HG03354 (cell line): ENCODE results near the gene ABLIM2.

Experiments used
- ATAC-seq: cut with Tn5 transposase; IDR thresholded peaks from one replicate; pipeline ENCODE4 v1.9.1; 2021; ENCODE audit warnings: mild to moderate bottlenecking; ENCODE audit not compliant: unreplicated experiment, poor library complexity, severe bottlenecking

Gene ABLIM2

DNA sequence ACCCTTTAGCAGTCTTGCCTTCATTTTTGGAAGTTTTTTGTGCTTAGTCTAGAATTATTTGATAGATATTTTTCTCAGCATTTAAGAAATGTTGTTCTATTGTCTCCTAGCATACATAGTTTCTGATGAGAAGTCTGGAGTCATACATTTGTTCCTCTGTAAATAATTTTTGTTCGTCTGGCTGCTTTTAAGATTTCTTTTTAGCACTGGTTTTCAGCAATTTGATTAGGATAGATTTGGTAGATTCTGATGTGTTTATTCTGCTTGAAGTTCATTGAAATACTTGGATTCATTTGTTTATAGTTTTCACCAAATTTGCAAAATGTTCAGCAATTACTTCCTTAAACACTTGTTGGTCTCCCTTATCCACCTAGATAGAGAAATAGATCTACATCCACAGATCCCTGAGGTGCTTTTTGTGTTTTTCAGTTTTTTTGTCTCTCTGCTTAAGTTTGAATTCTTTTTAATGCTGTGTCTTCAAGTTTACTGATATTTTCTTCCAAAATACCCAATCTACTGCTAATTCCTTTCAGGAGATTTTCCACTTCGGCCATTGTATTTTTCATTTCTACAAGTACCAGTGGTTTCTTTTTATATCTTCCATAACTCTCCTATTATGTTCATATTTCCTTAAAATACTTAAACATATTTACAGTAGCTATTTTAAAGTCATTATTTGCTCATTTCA lies 64.9 kb downstream of the ABLIM2 start:
- no peak for ATAC-seq

DNA sequence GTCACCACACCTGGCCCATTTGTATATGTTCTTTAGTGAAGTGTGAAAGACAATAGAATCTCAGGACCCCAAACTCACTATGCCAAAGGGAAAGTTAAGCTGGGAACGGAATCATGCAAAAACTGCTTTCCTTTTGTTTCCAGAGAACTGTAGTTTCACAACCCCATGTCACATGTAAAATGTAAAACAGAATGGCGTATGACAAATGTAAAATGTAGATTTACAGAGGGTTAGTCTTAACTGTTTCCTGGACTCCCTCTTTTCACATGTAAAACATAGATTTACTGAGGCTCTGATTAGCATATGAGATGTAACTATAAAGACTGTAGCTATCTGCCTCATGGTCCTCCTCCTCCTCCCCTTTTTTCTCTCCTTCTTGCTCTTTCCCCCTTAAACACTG lies 66.3 kb downstream of the ABLIM2 start:
- no peak for ATAC-seq

DNA sequence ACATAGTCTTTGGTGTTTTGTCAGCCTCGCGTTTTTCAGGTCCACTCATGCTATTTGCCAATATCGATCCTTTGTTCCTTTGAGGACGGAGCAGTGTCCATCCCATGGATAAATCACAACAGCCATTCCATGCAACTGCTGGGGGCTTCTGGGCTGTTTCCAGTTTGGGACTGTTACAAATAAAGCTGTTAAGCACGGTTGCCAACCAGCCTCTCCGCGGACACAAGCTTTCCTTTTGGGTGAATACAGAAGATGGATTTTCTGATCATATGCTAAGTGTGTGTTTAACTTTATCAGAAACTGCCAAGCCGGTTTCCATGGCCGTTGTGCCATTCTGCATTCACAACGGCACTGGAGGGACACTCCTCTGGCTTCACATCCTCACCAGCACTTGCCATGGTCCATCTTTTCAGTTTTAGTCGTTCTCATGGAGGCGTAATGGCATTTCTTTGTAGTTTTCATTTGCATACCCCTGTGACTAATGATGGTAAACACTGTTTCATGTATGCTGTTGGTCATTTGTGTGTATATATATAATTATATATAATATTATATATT lies 67.8 kb downstream of the ABLIM2 start:
- ATAC-seq, result no peak

DNA sequence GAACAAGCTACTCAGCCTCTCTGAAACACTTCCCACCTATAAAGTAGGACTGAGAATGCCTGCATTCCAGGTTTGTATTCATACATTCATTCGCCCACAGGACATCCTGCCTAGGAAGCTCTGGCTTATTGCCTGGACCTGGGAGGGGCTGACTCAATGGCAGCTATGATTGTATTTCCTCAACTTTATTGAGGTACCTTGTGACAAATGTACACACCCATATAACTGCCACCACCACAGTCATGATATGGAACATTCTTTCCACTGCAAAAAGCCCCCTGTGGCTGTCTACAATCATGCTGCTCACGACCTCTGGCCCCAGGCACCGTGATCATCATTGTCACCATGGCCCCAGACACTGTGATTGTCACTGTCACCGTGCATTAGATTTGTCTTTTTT lies 68.3 kb downstream of the ABLIM2 start:
- ATAC-seq, result no peak

DNA sequence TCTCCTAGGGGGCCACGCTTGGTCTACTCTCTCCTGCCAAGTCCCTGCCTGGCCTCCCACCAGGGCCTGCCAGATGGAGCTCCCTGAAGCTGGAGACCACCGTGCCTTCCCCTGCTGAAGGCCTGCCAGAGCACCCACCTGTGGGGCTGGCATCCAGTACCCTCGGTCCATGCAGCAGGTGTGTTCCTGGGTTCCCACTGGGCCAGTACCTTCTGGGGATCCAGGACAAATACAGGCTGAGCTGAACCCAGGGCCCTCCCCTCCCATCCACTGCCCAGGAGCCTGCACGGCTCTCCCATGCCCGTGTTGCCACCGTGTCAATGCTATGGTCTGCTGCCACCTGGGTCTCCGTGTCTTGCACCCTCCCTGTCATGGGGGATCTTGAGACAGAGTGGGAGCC lies 68.8 kb downstream of the ABLIM2 start:
- no peak for ATAC-seq

DNA sequence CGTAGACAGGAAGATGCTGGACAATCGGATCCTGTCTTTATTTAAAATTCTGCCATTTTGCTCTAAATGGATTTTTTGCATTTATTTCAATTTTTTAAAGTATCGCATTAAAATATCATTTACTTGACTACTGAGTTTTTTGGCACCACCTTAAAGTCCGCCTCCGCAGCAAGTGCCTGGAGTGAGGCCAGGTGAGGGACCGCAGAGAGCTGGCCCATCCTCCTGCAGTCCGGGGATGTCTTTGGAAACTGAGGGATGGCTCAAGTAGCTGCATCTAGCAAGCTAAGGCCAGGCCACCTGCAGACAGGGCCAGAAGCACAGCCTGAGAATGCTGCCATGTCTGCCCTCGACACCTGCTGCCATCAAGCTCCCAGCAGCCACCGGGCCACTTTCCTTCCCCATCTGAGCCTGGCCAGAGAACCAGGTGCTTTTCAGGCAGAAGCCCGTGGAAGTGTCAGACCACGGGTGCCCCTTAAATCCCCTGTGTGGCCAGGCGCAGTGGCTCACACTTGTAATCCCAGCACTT lies 69.6 kb downstream of the ABLIM2 start:
- ATAC-seq, result no peak

DNA sequence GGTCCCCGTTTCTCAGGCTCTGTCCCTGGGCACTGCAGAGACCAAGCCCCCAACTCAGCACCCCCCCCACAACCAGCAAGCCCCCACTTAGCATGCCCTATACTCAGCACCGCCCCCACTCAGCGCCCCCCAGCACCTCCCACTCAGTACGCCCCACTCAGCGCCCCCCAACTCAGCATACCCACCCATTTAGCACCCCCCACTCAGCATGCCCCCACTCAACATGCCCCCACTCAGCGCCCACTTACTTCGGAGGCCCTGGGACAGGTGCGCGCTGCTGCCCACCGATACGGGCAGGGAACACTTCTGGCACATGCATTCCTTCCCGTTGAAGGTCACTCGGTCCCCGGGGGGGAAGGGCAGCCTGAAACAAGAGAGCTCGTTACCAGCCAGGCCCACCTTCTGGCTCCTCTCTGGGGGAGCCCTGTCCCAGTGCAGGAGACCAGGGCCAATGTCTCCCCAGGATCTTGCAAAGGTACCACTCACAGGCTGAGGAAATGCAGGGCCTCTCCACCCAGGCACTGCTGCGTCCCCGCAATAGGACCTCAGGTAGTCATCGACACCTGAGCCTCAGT lies 70.6 kb downstream of the ABLIM2 start:
- no peak for ATAC-seq

DNA sequence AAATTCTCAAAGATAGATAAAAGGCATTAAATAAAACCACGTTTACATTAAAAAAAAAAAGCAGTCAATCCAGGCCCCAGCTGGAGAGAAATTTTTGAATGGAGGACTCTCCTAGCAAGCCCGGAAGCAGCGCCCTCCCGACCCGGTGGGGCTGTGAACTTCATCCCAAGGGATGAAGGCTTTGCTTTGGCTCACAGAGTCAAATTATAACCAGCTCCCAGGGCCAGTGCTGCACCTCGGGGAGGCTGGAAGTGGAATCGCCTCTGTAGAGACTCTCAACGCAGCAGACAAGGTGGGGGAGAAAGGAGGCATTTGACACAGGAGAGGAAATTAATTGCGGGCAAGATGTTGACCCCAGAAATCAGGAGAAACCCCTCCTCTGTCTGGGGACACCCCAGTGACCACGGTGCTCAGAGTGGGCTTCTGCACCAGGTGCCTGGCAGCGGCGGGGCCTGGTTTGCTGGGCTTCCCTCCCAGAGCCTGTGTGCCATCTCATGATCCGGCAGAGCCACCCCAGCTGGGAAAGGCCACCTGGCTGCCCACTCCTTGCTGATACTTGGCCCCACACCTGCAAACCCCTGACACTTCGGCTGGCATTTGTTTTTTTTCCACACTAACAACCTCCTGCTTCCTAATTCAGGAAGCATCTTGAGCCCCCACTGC lies 71.7 kb downstream of the ABLIM2 start:
- no peak for ATAC-seq

DNA sequence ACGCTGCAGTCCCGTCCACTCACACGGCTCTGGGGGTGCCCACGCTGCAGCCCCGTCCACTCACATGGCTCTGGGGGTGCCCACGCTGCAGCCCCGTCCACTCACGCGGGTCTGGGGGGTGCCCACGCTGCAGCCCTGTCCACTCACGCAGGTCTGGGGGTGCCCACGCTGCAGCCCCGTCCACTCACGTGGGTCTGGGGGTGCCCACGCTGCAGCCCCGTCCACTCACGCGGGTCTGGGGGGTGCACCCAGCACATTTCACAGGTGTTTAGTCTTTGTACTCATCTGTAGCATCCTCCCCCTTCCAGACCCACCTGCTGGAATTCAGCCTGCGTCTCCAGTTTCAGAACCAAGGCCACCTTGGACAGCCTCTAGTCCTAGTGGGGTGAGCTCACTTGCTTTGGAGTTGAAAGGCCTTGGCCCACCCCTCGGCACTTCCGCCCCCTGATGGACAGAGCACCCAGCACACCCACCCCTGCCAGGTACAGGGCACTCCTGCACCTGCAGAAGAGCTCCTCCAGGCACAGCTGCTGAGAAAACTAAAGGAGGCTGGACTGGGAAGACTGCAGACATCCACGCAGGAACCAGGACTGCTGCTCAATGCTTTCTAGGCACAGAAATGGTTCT lies 73.0 kb downstream of the ABLIM2 start:
- no peak for ATAC-seq

DNA sequence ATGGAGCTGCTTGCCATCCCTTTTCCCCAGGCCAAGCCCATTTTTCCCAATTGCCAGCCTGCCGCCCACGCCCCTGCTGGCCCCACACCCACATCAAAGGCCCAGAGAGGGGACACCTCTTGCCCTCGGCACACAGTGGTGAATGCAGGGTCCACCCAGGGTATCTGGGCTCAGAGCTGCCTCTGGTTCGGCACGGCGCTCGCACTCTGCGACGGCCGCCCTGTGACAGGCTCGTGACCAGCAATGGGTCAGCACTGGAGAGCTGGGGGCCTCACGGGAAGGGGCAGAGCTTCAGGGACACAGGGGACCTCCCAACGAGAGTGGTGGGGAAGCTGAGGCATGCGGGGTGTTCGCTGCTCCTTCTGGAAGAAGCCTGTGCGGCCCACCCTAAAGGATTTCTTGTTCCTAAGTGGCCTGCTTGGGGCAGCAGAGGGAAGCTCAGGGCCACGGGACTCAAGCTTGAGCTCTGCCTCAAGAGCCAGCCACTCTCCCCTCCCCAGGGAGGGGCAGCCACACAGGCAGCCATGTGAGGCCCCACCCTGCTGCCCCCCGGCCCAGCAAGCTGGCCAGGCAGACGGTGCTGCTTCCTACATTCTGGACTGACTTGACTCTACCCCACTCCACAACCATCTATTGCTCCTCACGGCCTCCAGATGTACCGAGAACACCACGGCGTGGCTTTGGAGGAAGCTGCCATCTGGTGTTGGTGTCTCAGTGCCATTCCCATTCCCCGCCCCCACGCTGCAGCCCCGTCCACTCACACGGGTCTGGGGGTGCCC lies 73.7 kb downstream of the ABLIM2 start:
- no peak for ATAC-seq

DNA sequence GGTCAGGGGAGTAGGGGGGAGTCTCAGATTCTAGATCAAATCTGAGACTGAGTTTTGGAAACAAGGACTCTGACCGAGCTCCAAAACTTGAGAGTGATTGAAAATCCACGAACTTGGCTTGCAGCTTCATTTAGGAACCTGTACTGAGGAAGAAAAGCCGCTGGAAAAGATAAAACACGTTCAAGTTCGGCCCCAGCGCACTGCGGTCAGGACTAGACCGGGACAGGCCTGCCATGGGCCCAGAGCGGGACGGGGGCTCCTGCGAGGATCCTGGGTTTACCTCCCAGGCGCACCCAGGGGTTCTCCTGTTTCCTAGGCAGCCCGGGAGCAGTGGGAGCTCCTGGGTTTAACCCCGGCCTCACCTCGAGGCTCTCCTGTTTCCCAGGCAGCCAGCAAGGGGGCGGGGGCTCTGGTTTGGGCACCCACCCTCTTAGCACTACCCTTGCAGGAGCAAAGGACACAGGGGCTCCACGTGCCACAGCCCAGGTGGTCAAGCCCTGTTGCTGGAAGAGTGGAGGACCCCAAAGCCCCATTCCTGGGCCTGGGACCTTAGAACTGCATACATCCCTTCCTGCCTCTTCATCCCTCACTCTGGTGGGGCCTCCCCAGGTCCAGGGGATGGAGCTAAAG lies 74.5 kb downstream of the ABLIM2 start:
- ATAC-seq, result no peak

DNA sequence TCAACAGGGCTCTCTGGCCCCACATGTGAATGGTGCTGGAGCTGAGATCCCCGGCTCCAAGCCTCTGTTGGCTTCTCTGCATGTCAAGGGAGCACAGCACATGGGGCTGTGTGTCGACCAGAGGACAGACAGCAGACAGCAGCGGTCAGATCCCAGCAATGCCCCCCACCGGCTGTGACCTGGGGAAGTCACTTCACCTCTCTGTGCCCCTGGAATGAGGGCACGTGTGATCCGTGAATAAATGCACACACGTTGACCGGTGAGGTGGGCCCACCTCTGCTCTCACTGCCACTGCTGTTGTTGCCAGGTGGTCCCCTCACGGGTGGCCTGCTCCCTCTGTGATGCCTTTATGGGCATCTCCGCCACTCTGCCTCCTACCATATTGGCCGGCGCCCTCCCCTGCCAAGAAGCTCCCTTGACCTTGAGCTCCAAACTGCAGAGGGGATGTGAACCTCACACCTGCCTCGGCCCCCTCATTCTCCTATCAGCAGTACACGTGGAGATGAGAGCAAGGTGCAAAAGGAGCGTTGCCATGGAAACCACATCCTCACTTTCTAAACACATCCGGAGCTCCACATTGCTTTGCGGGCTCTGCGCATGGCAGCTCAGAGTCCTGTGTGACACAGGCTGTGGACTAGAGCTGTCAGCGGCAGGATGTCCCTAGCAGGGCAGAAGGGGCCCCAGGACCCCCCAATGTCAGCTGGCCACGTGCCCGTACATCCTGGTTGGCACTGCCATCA lies 75.4 kb downstream of the ABLIM2 start:
- ATAC-seq, result no peak

DNA sequence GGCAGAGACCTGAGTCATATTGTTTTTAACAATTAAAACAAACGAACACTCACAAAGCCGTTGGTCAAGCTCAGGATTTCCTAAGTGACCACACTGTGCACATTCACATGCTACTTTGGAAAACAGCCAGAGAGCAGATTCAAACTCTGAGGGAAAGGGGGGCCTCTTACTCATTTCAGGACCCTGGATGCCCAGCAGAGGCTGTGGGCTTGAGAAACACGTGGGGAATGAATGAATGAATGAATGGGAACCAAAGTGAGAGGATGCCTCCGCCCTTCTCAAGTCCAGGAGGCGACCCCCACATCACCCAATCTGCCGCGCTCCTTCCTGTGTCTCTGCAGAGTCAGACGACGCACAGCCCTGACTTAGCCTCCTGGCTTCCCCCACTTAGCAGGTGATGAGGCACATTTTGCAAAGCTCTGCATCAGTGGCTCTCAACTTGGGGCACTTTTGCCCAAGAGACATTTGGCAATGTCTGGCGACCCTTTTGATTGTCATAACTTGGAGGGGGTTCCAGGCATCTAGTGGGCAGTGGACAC lies 76.0 kb downstream of the ABLIM2 start:
- ATAC-seq, result no peak

DNA sequence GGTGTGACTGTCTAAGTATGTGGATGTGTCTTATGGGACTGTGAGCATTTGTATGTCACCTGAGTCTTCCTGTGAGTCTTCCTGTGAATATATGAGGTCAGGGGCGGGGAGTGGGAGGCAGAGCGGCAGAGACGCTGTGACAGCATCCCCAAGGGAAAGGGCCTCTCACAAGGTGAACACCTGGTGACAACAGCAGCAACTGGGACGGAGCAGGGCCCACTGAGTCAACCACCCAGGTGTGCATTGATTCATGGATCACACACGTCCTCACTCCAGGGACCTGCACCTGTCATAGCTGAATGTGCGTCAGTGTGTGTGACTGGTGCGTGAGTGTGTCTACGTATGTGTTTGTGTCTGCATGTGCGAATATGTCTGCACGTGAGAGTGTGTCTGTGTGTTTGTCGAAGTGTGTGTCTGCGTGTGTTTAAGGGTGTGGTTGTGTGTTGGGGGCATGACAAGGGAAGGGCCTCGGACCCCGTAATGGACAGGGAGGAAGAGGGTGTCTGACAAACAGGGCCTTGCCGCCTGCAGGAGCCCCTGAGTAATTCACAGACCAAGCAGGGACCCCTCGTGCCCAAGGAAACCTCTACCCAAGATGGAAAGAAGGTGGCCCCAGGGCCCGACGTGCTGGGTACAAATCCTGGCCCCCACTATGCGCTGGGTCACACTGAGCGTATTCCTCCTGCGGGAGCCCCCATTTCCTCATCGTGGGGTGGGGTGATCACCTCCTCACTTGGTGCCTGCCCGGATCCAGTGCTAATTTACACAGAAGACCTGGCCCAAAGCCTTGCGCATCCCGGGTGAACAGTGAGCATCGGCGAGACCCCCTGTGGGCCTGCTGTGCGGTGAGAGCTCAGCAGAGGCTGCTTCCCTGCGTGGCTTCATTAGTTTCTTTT lies 76.7 kb downstream of the ABLIM2 start:
- no peak for ATAC-seq

DNA sequence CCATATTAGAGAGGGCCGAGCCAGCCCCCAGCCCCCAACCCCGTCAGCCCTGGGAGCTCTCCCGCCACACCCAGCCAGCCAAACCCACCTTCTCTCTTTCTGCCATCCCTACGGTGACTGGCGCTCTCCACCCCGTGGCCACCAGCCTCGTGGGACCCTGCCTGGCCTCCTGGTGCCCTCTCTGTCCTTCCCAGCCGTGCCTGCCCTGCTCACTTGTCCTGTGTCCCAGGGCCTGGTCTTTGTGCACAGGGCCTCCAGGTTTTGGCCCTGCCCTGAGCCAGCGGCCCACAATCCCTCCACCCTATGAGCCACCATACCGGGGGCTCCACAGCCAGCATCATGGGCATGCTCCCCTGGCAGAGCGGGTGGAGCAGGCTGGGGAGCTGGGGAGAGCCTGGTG lies 77.4 kb downstream of the ABLIM2 start:
- no peak for ATAC-seq

DNA sequence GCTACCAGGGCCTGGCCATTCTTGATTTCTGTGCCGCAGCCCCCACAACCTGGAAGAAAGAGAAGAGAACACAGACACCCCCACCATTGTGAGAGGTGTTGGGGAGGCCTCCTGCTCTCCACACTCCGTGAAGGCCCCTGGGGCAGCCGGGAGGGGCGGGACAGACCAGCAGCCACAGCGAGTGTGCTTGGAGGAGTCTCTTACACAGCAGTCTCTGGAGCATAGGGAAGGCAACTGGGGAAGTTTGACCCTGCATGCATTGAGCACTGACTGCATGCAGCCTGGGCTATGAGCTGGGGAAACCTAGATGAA lies 77.9 kb downstream of the ABLIM2 start:
- no peak for ATAC-seq

DNA sequence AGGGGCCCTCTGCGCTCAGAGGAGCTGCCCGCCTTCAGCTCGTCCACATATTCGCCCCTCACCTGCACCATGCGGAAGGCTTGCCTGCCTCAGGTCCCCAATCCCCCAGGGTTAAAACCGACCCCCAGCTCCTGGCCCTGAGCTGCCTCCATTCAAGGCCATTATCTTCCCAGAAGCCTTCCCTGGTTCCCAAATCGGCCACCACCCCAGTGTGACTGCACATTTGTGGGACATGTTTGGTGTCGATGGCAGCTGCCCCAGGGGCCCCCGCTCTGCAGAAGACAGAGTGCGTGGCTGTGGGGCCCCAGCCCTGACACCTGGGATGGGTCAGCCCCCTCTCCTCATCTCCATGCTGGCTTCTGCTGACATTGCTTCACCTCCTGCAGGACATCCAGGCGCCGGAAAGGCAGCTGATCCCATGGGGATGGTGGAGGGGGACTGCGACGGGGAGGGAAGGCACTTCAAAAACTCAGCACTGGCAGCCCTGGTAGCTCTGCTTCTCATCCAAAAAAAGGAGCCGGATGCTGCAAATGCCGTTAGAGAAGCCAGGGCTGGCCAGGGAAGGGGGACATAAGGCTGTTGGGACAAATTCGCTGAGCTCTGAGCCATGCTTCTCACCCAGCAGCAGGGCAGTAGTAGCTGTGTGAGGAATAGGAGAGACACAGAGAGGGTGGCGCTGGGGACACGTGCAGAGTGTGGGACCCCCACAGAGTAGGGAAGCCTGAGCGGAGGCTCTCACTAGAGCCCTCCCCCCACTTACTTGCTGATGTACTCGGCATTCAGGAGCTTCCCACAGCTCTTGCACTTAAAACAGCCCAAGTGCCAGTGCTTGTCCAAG lies 78.5 kb downstream of the ABLIM2 start:
- no peak for ATAC-seq
